Measurements from ENCODE around the gene CPNE4. TPM values are rescaled to one million over a fixed set of nuclear protein-coding genes. Genes with fewer than 3 reads are reported as not detected.

The CPNE4 gene
- total RNA-seq, 1 donor from 2014 or later: not detected

DNA sequence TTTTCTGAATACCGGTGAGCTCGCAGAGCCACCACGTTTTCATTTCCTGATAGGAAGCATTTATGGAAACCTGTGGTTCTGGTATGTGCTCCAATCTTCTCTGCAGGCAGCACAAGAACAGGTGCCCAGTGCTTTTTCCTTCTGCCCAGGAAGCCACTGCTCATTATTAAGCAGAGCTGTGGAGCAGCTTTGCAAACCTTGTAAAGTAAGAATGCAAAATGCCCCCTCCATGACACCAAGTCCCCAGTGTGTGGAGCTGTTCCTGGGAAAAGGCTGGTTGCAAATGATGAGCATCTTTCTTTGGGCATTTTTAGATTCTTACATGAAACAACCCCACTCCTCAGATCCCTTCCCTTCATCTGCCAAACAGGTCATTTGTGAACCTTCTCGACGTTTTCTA, 466.4 kb downstream of the CPNE4 start:
- Mint-ChIP-seq H3K4me1 (ENCODE audit: unreplicated experiment) (no peaks in the 10 kb centered on the region), H3K27me3 (ENCODE audit: unreplicated experiment) (no peaks in the 10 kb centered on the region), H3K27ac (ENCODE audit: unreplicated experiment) (no peak overlapping the region), H3K9me3 (ENCODE audit: unreplicated experiment) (no peaks in the 10 kb centered on the region), H3K36me3 (ENCODE audit: unreplicated experiment) (no peaks in the 10 kb centered on the region), H3K4me3 (ENCODE audit: unreplicated experiment) (no peak overlapping the region)
- no peak for DNase-seq (ENCODE audit: extremely low spot score, unreplicated experiment)
- TF ChIP-seq, protein P1, sequence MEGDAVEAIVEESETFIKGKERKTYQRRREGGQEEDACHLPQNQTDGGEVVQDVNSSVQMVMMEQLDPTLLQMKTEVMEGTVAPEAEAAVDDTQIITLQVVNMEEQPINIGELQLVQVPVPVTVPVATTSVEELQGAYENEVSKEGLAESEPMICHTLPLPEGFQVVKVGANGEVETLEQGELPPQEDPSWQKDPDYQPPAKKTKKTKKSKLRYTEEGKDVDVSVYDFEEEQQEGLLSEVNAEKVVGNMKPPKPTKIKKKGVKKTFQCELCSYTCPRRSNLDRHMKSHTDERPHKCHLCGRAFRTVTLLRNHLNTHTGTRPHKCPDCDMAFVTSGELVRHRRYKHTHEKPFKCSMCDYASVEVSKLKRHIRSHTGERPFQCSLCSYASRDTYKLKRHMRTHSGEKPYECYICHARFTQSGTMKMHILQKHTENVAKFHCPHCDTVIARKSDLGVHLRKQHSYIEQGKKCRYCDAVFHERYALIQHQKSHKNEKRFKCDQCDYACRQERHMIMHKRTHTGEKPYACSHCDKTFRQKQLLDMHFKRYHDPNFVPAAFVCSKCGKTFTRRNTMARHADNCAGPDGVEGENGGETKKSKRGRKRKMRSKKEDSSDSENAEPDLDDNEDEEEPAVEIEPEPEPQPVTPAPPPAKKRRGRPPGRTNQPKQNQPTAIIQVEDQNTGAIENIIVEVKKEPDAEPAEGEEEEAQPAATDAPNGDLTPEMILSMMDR (IDR thresholded peaks at IDR 0.05): no peak

GRCh38 chr3:131564812-131565211, 470.0 kb downstream of the CPNE4 start:
- H3K9me3 Mint-ChIP-seq (ENCODE audit: unreplicated experiment): no peaks in the 10 kb centered on the region
- H3K27ac Mint-ChIP-seq (ENCODE audit: unreplicated experiment): no peak overlapping the region
- no peak overlapping the region for H3K4me3 Mint-ChIP-seq (ENCODE audit: unreplicated experiment)
- H3K4me1 Mint-ChIP-seq (ENCODE audit: unreplicated experiment): no peaks in the 10 kb centered on the region
- H3K27me3 Mint-ChIP-seq (ENCODE audit: unreplicated experiment): no peaks in the 10 kb centered on the region
- TF ChIP-seq, protein P1 (IDR thresholded peaks at IDR 0.05): no peak
- H3K36me3 Mint-ChIP-seq (ENCODE audit: unreplicated experiment): no peaks in the 10 kb centered on the region
- no peak for DNase-seq (ENCODE audit: extremely low spot score, unreplicated experiment)

DNA sequence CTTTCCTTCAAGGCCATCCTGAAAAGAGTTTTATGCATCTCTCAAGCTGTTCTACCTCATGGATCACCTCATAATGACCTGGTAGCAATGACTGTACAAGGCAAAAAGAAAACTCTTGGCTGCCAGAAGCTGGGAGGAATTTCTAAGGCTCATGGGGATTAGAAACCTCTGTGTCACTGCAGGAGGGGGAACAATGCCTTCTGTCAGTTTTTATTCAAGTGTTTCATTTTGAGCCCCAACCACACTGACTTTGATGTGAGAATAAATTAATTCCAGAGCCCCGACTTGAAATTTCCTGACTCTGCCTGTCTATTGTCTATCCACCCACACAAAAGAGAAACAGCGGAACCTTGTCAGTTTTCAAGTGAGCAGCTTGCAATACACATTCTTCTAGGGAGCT, 473.3 kb downstream of the CPNE4 start:
- Mint-ChIP-seq H3K27ac (ENCODE audit: unreplicated experiment) (no peak overlapping the region), H3K4me1 (ENCODE audit: unreplicated experiment) (no peaks in the 10 kb centered on the region), H3K4me3 (ENCODE audit: unreplicated experiment) (no peak overlapping the region), H3K36me3 (ENCODE audit: unreplicated experiment) (no peaks in the 10 kb centered on the region), H3K27me3 (ENCODE audit: unreplicated experiment) (peaks cover 3% of the 10 kb centered on the region), H3K9me3 (ENCODE audit: unreplicated experiment) (no peaks in the 10 kb centered on the region)
- no peak for DNase-seq (ENCODE audit: extremely low spot score, unreplicated experiment)
- TF ChIP-seq, protein P1 (IDR thresholded peaks at IDR 0.05): no peak

DNA sequence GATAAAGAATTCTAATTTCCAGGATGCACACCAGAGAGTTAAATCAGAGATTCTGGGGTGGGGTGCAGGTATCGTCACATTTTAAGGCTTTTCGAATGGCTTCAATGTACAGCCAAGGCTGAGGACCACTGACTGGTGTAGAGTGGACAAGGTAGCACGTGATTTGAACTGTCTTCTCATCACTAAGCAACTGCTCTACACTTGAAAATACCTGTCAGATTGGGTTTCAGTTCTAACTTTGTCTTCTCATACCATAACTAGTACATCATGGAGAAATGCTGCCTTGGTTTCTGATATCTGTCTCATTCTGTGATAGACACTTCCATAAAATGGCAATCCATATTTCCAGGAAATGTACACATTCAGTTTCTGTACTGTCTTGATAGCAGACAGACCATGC, 474.0 kb downstream of the CPNE4 start:
- Mint-ChIP-seq H3K9me3 (ENCODE audit: unreplicated experiment) (no peaks in the 10 kb centered on the region), H3K4me1 (ENCODE audit: unreplicated experiment) (no peaks in the 10 kb centered on the region), H3K36me3 (ENCODE audit: unreplicated experiment) (no peaks in the 10 kb centered on the region), H3K27me3 (ENCODE audit: unreplicated experiment) (peaks cover 3% of the 10 kb centered on the region), H3K4me3 (ENCODE audit: unreplicated experiment) (no peak overlapping the region), H3K27ac (ENCODE audit: unreplicated experiment) (no peak overlapping the region)
- TF ChIP-seq, protein P1 (IDR thresholded peaks at IDR 0.05): no peak
- DNase-seq (ENCODE audit: extremely low spot score, unreplicated experiment): no peak

- DNase-seq (ENCODE audit: extremely low spot score, unreplicated experiment): no peak
- H3K36me3 Mint-ChIP-seq (ENCODE audit: unreplicated experiment): no peaks in the 10 kb centered on the region
- no peaks in the 10 kb centered on the region for H3K9me3 Mint-ChIP-seq (ENCODE audit: unreplicated experiment)
- H3K4me3 Mint-ChIP-seq (ENCODE audit: unreplicated experiment): no peak overlapping the region
- no peak overlapping the region for H3K27ac Mint-ChIP-seq (ENCODE audit: unreplicated experiment)
- TF ChIP-seq, protein P1 (IDR thresholded peaks at IDR 0.05): no peak
- H3K4me1 Mint-ChIP-seq (ENCODE audit: unreplicated experiment): no peaks in the 10 kb centered on the region
- peaks cover 3% of the 10 kb centered on the region for H3K27me3 Mint-ChIP-seq (ENCODE audit: unreplicated experiment)
Measured at GRCh38 chr3:131555456-131555855, 479.4 kb downstream of the CPNE4 start.

All from osteocyte (in vitro differentiated cells).